ENCODE data around the gene PICALM.
"Not testable (repeated sequence)": the region's sequence is repeated elsewhere in the genome, so short reads cannot be mapped to it uniquely, and the experiment has no call there.

Gene PICALM

GRCh38 chr11:85945788-85946187 lies 123.1 kb downstream of the PICALM start:
- peaks cover 12% of the 10 kb centered on the region for H3K36me3 Mint-ChIP-seq
- H3K4me1 Mint-ChIP-seq: peaks cover 17% of the 10 kb centered on the region
- H3K9me3 Mint-ChIP-seq: peaks cover 20% of the 10 kb centered on the region
- H3K4me3 Mint-ChIP-seq: no peak overlapping the region
- H3K27ac Mint-ChIP-seq: peak overlapping the region; percentile 35
- CTCF ChIA-PET: interaction anchor here (0.9 kb wide), 1 partner anchor 91 kb away, joined by 5 read pairs; the partner anchor contains the start of gene CCDC83
- DNase-seq: no peak
- H3K27me3 Mint-ChIP-seq: no peaks in the 10 kb centered on the region

GRCh38 chr11:85945296-85945695 lies 123.6 kb downstream of the PICALM start:
- no peak for DNase-seq
- H3K27ac Mint-ChIP-seq: no peak overlapping the region

GRCh38 chr11:85941380-85941973 lies 127.4 kb downstream of the PICALM start:
- Mint-ChIP-seq H3K4me1 (peaks cover 12% of the 10 kb centered on the region), H3K9me3 (peaks cover 18% of the 10 kb centered on the region), H3K4me3 (no peak overlapping the region), H3K27me3 (no peaks in the 10 kb centered on the region), H3K36me3 (peaks cover 12% of the 10 kb centered on the region), H3K27ac (no peak overlapping the region)
- DNase-seq: peak; percentile 55
- CTCF ChIA-PET: no interaction called here

More at GRCh38 chr11:85945296-85945695, 123.6 kb downstream of the PICALM start:
- CTCF ChIA-PET: no interaction called here
- Mint-ChIP-seq H3K4me1 (peaks cover 17% of the 10 kb centered on the region), H3K36me3 (peaks cover 12% of the 10 kb centered on the region), H3K9me3 (peaks cover 18% of the 10 kb centered on the region), H3K27me3 (no peaks in the 10 kb centered on the region), H3K4me3 (no peak overlapping the region)

DNA sequence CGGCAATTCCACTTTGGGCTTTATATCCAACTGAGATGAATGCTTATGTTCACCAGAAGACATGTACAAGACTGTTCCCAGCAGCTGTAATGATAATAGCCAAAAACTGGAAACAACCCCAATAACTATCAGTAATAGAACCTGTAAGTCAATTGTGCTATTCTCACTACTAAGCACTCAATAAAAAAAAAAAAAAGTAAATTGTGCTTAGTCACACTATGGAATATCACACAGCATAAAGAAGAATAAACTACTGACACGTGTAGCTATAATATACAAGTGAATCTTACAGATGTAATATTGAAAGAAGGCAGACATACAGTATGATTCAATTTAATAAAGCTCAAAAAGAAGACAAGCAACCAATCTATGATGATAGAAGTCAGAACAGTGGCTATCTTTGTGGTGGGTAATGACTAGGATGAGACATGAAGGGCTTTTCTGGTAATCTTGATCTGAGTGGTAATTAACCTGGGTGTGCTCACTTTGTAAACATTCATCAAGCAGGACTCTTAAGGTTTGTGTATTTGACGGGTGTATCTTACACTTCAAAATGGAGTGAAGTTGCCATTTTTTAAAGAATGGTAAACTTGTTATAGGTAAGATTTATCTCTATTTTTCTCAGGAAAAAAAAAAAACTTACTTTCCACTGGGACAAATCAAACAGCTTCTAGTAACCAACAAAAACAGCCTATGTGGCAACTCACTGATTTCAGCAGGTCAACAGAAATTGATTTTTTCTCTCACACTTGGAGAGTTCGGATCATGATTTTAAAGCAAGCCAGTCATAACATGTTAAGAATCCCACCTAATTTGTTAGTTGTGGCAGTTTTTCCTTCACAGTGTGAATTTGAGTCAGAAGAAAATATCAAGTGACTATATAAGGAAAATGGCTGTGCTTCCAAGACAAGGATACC lies 129.5 kb downstream of the PICALM start:
- H3K36me3 Mint-ChIP-seq: no peaks in the 10 kb centered on the region
- H3K27me3 Mint-ChIP-seq: peaks cover 12% of the 10 kb centered on the region
- H3K4me3 Mint-ChIP-seq: no peak overlapping the region
- no peaks in the 10 kb centered on the region for H3K4me1 Mint-ChIP-seq
- DNase-seq: no peak
- no peak overlapping the region for H3K27ac Mint-ChIP-seq
- H3K9me3 Mint-ChIP-seq: no peaks in the 10 kb centered on the region
- CTCF ChIA-PET: interaction anchor here (0.6 to 1.3 kb wide), 5 partner anchors 84 to 509 kb away, joined by 3 to 4 read pairs (median 3); partner anchors contain the start of gene CCDC83

- Mint-ChIP-seq H3K36me3 (no peaks in the 10 kb centered on the region), H3K9me3 (no peaks in the 10 kb centered on the region), H3K27me3 (peaks cover 12% of the 10 kb centered on the region), H3K27ac (no peak overlapping the region), H3K4me1 (no peaks in the 10 kb centered on the region), H3K4me3 (no peak overlapping the region)
- DNase-seq: no peak
- CTCF ChIA-PET: no interaction called here
Measured at GRCh38 chr11:85937835-85938234, 131.0 kb downstream of the PICALM start.

DNA sequence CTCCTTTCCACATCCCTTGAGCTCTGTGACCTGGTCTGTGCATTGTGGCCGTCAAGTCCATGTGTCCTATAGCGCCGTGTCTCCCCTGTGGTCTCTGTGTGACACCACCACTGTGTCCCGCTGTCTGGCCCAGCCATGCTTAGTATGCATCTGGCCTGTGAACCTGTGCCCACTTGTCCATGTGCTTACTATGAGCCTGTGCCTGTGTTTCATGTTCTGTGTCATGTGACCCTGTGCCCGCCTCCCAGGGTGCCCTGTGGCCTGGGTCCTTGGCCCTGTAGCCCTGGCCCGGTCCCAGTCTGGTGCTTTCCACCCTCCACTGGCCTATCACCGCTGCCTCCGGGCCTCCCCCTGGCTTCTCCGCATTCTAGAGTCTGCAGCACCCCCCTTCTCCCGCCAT lies 133.1 kb downstream of the PICALM start:
- Mint-ChIP-seq H3K9me3 (no peaks in the 10 kb centered on the region), H3K4me1 (no peaks in the 10 kb centered on the region), H3K36me3 (no peaks in the 10 kb centered on the region), H3K27ac (no peak overlapping the region), H3K4me3 (no peak overlapping the region), H3K27me3 (peaks cover 12% of the 10 kb centered on the region)
- CTCF ChIA-PET: no interaction called here
- no peak for DNase-seq

DNA sequence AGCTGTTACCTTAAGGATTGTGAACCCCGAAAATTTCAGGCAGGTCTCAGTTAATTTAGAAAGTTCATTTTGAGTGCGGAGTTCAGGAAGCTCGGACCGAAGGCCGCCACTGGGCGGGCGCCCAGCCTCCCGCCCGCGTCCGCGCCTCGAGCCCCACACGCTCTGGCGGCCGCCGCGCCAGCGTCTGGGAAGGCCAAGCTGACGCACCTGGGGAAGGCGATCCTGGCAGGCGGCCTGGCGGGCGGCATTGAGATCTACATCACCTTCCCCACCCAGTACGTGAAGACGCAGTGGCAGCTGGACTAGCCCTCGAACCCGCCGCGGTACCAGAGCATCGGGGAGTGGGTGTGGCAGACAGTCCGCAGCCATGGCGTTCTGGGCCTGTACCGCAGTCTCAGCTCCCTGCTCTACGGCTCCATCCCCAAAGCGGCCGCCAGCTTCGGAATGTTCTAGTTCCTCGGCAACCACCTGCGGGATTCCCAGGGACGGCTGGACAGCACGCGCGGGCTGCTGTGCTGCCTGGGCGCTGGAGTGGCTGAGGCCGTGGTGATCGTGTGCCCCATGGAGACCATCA lies 134.2 kb downstream of the PICALM start:
- Mint-ChIP-seq H3K27me3 (peaks cover 12% of the 10 kb centered on the region), H3K9me3 (no peaks in the 10 kb centered on the region), H3K4me3 (no peak overlapping the region), H3K36me3 (no peaks in the 10 kb centered on the region), H3K4me1 (no peaks in the 10 kb centered on the region), H3K27ac (no peak overlapping the region)
- CTCF ChIA-PET: no interaction called here
- DNase-seq: no peak

GRCh38 chr11:85930879-85931366 lies 138.0 kb downstream of the PICALM start:
- H3K4me1 Mint-ChIP-seq: no peaks in the 10 kb centered on the region
- H3K27me3 Mint-ChIP-seq: peaks cover 22% of the 10 kb centered on the region
- CTCF ChIA-PET: no interaction called here
- no peaks in the 10 kb centered on the region for H3K9me3 Mint-ChIP-seq
- H3K4me3 Mint-ChIP-seq: no peak overlapping the region
- DNase-seq: no peak
- no peaks in the 10 kb centered on the region for H3K36me3 Mint-ChIP-seq
- H3K27ac Mint-ChIP-seq: no peak overlapping the region

- DNase-seq, H3K36me3 Mint-ChIP-seq, CTCF ChIA-PET, H3K4me1 Mint-ChIP-seq, H3K27ac Mint-ChIP-seq, H3K4me3 Mint-ChIP-seq, H3K9me3 Mint-ChIP-seq: not testable (repeated sequence)
- H3K27me3 Mint-ChIP-seq: peaks cover 20% of the 10 kb centered on the region
Measured at GRCh38 chr11:85926653-85927214, 142.2 kb downstream of the PICALM start.

DNA sequence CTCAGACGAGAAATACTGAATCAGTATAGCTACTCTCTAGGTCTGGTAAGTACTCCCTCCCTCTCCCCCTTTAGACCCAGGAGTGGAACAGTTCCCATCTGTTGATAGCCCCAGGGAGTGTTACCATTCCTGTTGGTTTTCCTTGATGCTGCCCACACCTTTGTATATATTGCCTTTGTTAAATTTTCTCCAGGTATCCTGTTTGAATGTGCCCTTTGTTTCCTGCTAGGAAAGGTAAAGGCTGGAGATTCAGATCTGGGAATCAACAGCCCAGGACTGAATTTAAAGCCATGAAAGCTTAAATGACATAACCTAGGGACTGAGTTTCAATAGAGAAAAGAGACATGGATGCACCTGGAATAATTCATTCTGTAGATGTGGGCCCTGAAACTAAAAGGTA lies 145.4 kb downstream of the PICALM start:
- Mint-ChIP-seq H3K4me3 (no peak overlapping the region), H3K9me3 (no peaks in the 10 kb centered on the region), H3K36me3 (no peaks in the 10 kb centered on the region), H3K27ac (no peak overlapping the region), H3K27me3 (peaks cover 16% of the 10 kb centered on the region), H3K4me1 (no peaks in the 10 kb centered on the region)
- CTCF ChIA-PET: interaction anchor here (1.7 kb wide), 1 partner anchor 295 kb away, joined by 3 read pairs; no protein-coding TSS in a partner anchor
- DNase-seq: no peak

- CTCF ChIA-PET: no interaction called here
- no peak overlapping the region for H3K27ac Mint-ChIP-seq
- no peaks in the 10 kb centered on the region for H3K4me1 Mint-ChIP-seq
- peaks cover 10% of the 10 kb centered on the region for H3K27me3 Mint-ChIP-seq
- DNase-seq: no peak
- no peaks in the 10 kb centered on the region for H3K9me3 Mint-ChIP-seq
- H3K4me3 Mint-ChIP-seq: no peak overlapping the region
- H3K36me3 Mint-ChIP-seq: no peaks in the 10 kb centered on the region
Measured at GRCh38 chr11:85922367-85922766, 146.5 kb downstream of the PICALM start.

DNA sequence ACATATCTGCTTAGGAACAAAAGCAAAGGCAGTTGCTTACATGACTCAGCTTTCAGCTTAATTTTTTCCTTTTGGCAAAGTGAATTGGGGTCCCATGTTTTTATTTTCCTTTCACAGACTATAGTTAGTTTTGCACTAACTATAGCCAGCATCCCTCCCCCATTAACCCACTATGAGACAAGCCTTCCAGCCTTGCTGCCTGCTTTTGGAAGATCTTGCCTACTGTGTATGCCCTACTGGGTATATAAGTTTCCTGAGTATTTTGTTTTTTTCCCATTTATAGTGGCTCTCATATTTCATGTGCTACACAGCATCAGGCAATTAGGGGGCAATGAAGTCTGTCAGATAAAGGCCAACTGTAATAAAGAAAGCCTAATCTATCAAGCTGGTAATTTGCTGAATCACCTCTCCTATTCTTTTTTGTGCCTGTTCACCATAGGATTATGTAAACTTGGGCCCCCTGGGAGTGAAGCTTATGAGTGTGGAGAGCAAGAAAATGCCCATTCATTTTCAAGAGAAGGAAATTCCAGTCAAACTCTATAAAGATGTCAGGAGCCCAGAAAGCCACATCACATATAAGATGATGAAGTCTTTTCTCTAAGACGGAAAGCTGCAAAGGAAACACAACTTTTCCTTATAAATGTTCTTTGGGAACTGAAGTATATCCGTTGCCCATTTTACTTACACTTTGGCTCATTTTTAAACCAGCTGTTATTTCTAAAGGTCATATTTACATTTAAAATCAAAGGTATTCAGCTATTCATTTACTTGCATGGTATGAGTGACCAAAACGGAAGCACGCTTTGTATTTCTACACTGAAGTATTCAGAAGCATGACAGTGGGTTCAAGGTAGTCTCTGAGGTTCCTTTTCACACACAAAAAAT lies 149.7 kb downstream of the PICALM start:
- CTCF ChIA-PET: no interaction called here
- Mint-ChIP-seq H3K4me1 (no peaks in the 10 kb centered on the region), H3K4me3 (no peak overlapping the region), H3K9me3 (no peaks in the 10 kb centered on the region), H3K36me3 (no peaks in the 10 kb centered on the region), H3K27me3 (peaks cover 14% of the 10 kb centered on the region), H3K27ac (no peak overlapping the region)
- no peak for DNase-seq

DNA sequence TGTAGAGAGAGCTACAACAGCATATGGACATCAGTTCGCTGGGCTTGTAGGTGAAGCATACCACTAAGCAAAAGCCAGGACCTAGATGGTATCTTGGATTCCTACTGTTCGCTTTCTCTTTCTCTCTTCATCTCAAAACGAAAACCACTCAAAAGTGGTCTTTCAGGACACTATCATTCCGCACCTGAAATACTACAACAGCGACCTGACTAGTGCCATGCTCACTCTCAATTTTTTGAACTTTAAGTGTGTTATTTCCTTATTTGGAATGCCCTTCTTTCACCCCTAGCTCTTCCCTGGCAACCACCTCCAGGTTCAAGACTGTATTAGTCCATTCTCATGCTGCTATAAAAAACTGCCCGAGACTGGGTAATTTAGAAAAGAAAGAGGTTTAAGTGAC lies 154.5 kb downstream of the PICALM start:
- H3K27me3 Mint-ChIP-seq: peaks cover 14% of the 10 kb centered on the region
- no peaks in the 10 kb centered on the region for H3K4me1 Mint-ChIP-seq
- CTCF ChIA-PET: no interaction called here
- no peak overlapping the region for H3K4me3 Mint-ChIP-seq
- H3K27ac Mint-ChIP-seq: peak overlapping the region; percentile 35
- no peaks in the 10 kb centered on the region for H3K36me3 Mint-ChIP-seq
- DNase-seq: no peak
- no peaks in the 10 kb centered on the region for H3K9me3 Mint-ChIP-seq
